SK-N-MC (cell line): ENCODE data around the gene SMAD9.

Experiments
- DNase-seq: peaks from one replicate; pipeline ENCODE4 v3.0.0-alpha.2; 2011; ENCODE audit warnings: low read depth, low spot score
- H3K27ac ChIP-seq: fragments of 200-600 bp; sonication (generic); 2 replicates; pipeline ENCODE4 v1.5.1; 2016; ENCODE audit warnings: mixed run types
- H3K36me3 ChIP-seq: fragments of 200-600 bp; sonication (generic); 2 replicates; pipeline ENCODE4 v1.6.1; 2017; ENCODE audit warnings: antibody characterized with exemption, low read length, mixed read lengths; ENCODE audit not compliant: insufficient read depth
- H3K4me3 ChIP-seq: fragments of 200-600 bp; sonication (generic); 2 replicates; pipeline ENCODE4 v1.5.1; 2016
- H3K9ac ChIP-seq: fragments of 200-600 bp; sonication (generic); 2 replicates; pipeline ENCODE4 v1.8.0; 2017; ENCODE audit warnings: mixed run types, mixed read lengths; ENCODE audit not compliant: insufficient read length
- H3K9me3 ChIP-seq: fragments of 200-600 bp; sonication (generic); 2 replicates; pipeline ENCODE4 v1.6.1; 2017; ENCODE audit warnings: low read depth, mild to moderate bottlenecking, antibody characterized with exemption, low read length, moderate library complexity, mixed read lengths
- EZH2 ChIP-seq: fragments of 200-600 bp; sonication (generic); IDR thresholded peaks from one replicate; pipeline ENCODE4 v1.6.1; 2017; ENCODE audit warnings: antibody characterized with exemption
- FOXP2 ChIP-seq: optimal IDR thresholded peaks from 2 replicates; pipeline ENCODE3; 2011; ENCODE audit warnings: mild to moderate bottlenecking, moderate library complexity; ENCODE audit not compliant: insufficient read depth; ENCODE audit errors: extremely low read length, control extremely low read depth
- POLR2AphosphoS5 ChIP-seq: IDR thresholded peaks from 2 replicates; pipeline ENCODE4 v1.6.1; 2012; ENCODE audit warnings: mild to moderate bottlenecking, low read depth, low read length, borderline replicate concordance

SMAD9 gene

DNA sequence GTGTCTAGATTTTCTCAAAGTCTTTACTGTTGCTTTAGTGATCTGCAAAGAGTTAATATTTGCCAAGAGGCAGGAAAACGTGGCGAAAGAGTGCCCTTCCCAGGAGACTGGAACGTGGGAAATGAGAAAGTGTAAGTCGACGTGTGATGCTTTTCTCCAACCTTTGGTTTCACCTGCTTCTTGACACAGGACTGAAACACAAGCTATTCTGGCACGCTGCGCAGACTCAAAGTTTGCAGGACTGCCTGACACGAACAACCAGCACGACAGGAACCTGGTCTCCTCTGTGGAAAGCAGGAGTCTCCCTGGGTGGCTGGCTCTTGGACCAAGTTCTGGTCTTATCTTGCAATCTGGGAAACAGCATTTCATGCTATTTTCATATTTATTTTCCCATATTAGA lies 72.4 kb downstream of the SMAD9 start:
- TF ChIP-seq EZH2 (no peak), FOXP2 (no peak), POLR2AphosphoS5 (no peak)
- Histone ChIP-seq H3K9ac (no peak overlapping the region), H3K27ac (peak overlapping the region; percentile 77), H3K4me3 (no peak overlapping the region), H3K9me3 (no peaks in the 10 kb centered on the region), H3K36me3 (peaks cover 67% of the 10 kb centered on the region)
- DNase-seq, result no peak

- Histone ChIP-seq H3K27ac (peak overlapping the region; percentile 99), H3K9me3 (no peaks in the 10 kb centered on the region), H3K9ac (peak overlapping the region; percentile 74), H3K4me3 (peak overlapping the region; percentile 71), H3K36me3 (peaks cover 37% of the 10 kb centered on the region)
- peak; percentile 51 for DNase-seq
- peak; percentile 32; the same call in 1 of the 2 replicates for TF ChIP-seq POLR2AphosphoS5
- TF ChIP-seq EZH2, result no peak
These were observed 78.6 kb downstream of the SMAD9 start for GRCh38 chr13:36841391-36841790.

GRCh38 chr13:36840718-36841250 lies 79.3 kb downstream of the SMAD9 start:
- TF ChIP-seq FOXP2 (no peak), POLR2AphosphoS5 (peak; percentile 44; the same call in 1 of the 2 replicates), EZH2 (no peak)
- H3K36me3 ChIP-seq, result peaks cover 35% of the 10 kb centered on the region
- DNase-seq, result peak; percentile 96
- H3K27ac ChIP-seq, result peak overlapping the region; percentile 99
- H3K4me3 ChIP-seq, result peak overlapping the region; percentile 71
- H3K9me3 ChIP-seq, result no peaks in the 10 kb centered on the region
- peak overlapping the region; percentile 74 for H3K9ac ChIP-seq

- Histone ChIP-seq H3K4me3 (peak overlapping the region; percentile 72), H3K36me3 (peaks cover 33% of the 10 kb centered on the region), H3K27ac (peak overlapping the region; percentile 99), H3K9ac (peak overlapping the region; percentile 69), H3K9me3 (no peaks in the 10 kb centered on the region)
- DNase-seq, result peak; percentile 45
- TF ChIP-seq POLR2AphosphoS5 (peak; percentile 43; the same call in 1 of the 2 replicates), FOXP2 (no peak)
These were observed 80.1 kb downstream of the SMAD9 start for GRCh38 chr13:36839981-36840380.

- TF ChIP-seq FOXP2, result no peak
- TF ChIP-seq POLR2AphosphoS5, result no peak
- no peak for TF ChIP-seq EZH2
- Histone ChIP-seq H3K36me3 (peaks cover 34% of the 10 kb centered on the region), H3K27ac (peak overlapping the region; percentile 99), H3K9ac (peak overlapping the region; percentile 69), H3K4me3 (peak overlapping the region; percentile 72), H3K9me3 (no peaks in the 10 kb centered on the region)
- no peak for DNase-seq
These were observed 80.8 kb downstream of the SMAD9 start for GRCh38 chr13:36839281-36839680.

DNA sequence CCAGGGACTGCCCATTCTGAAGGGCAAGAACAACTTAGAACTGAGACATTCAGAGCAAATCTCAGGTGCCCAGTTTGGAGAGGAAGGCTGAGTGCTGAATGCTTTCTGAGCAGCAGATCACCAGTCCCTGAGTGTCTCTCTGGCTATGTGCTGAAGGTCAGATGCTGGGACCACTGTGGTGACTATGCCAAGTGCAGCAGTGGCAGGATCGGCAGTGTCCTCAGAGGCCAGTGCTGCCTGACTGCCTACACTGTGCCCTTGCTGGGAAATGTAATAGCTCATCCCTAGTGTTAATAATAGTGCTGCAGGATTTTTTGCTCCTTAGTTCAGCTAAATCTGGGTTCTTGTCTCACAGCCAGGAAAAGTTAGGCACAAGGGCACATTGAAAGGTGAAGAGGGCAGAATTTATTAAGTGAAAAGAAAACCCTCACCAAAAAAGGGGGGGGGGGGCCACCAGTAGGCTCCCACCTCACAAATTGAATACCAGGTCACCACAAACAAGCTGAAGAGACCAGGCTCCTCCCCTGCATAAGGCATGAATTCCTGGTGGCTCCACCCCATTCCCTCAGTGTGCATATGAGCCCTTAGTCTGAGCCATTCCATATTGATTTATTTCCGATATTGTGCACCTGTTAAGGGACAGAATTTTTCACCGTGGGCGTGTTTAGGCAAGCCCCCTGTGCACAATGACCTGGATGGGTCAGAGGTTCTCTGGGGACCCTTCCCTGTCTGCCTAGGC lies 82.5 kb downstream of the SMAD9 start:
- H3K9me3 ChIP-seq, result no peaks in the 10 kb centered on the region
- H3K9ac ChIP-seq, result no peak overlapping the region
- peak overlapping the region; percentile 84 for H3K27ac ChIP-seq
- no peak for TF ChIP-seq EZH2
- TF ChIP-seq FOXP2, result no peak
- no peak for TF ChIP-seq POLR2AphosphoS5
- no peak overlapping the region for H3K4me3 ChIP-seq
- H3K36me3 ChIP-seq, result peaks cover 35% of the 10 kb centered on the region
- DNase-seq, result no peak

DNA sequence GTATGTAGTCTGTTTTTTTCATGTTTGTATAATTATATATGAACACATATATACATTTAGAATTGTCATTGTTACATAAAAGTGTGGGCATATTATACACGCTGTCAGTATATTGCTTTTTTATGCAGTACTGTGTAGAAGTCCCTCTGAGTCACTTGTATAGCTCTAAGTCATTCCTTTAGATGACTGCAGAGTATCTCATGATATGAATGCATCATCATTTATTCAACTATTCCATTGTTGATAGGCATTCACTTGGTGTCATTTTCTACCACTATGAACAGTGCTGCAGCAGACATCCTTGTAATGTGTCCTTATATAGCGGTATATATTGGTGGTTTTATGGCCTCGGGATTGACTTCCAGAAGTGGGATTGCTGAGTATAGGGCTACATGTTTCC lies 85.7 kb downstream of the SMAD9 start:
- Histone ChIP-seq H3K9ac (no peak overlapping the region), H3K9me3 (no peaks in the 10 kb centered on the region), H3K4me3 (no peak overlapping the region), H3K27ac (0 out of 2 replicates have a peak overlapping the region, but pooled peaks have one; percentile 39), H3K36me3 (peaks cover 63% of the 10 kb centered on the region)
- TF ChIP-seq FOXP2 (no peak), POLR2AphosphoS5 (no peak)
- DNase-seq, result no peak

- Histone ChIP-seq H3K27ac (no peak overlapping the region), H3K4me3 (no peak overlapping the region), H3K9me3 (no peaks in the 10 kb centered on the region), H3K36me3 (peaks cover 81% of the 10 kb centered on the region), H3K9ac (no peak overlapping the region)
- no peak for DNase-seq
- no peak for TF ChIP-seq EZH2
- TF ChIP-seq FOXP2, result no peak
- no peak for TF ChIP-seq POLR2AphosphoS5
These were observed 88.7 kb downstream of the SMAD9 start for GRCh38 chr13:36831291-36831690.

GRCh38 chr13:36829753-36830152 lies 90.3 kb downstream of the SMAD9 start:
- peaks cover 86% of the 10 kb centered on the region for H3K36me3 ChIP-seq
- H3K9me3 ChIP-seq, result no peaks in the 10 kb centered on the region
- no peak for DNase-seq
- no peak for TF ChIP-seq EZH2
- TF ChIP-seq FOXP2, result no peak
- no peak for TF ChIP-seq POLR2AphosphoS5
- H3K27ac ChIP-seq, result no peak overlapping the region
- H3K4me3 ChIP-seq, result no peak overlapping the region
- H3K9ac ChIP-seq, result no peak overlapping the region

- Histone ChIP-seq H3K9ac (peak overlapping the region; percentile 17), H3K9me3 (no peaks in the 10 kb centered on the region), H3K4me3 (peak overlapping the region; percentile 34), H3K36me3 (peaks cover 57% of the 10 kb centered on the region), H3K27ac (peak overlapping the region; percentile 21; the same call in 1 of the 2 replicates)
- TF ChIP-seq EZH2, result no peak
- no peak for TF ChIP-seq FOXP2
- TF ChIP-seq POLR2AphosphoS5, result no peak
- no peak for DNase-seq
These were observed 97.3 kb downstream of the SMAD9 start for GRCh38 chr13:36822785-36823184.
